Endometrium (tissue), 2 donors: ENCODE measurements around the gene PLXDC2.

ENCODE experiments used
- FAIRE-seq: peaks from 2 replicates; lab custom pipeline; 2012; peaks lifted over from hg19 to GRCh38; lab: Jason Lieb, UNC
- donor health status: control.
- donor health status: control.

Gene PLXDC2

GRCh38 chr10:20048161-20048560 lies 231.9 kb downstream of the PLXDC2 start:
- no peak for FAIRE-seq

- no peak for FAIRE-seq
Measured at GRCh38 chr10:20058135-20058534, 241.9 kb downstream of the PLXDC2 start.

GRCh38 chr10:20059084-20059835 lies 243.0 kb downstream of the PLXDC2 start:
- no peak for FAIRE-seq

- no peak for FAIRE-seq
Measured at GRCh38 chr10:20065814-20066213, 249.6 kb downstream of the PLXDC2 start.

- FAIRE-seq: no peak
Measured at GRCh38 chr10:20073167-20073566, 256.9 kb downstream of the PLXDC2 start.

GRCh38 chr10:20075713-20076112 lies 259.5 kb downstream of the PLXDC2 start:
- no peak for FAIRE-seq

- no peak for FAIRE-seq
Measured at GRCh38 chr10:20084451-20084850, 268.2 kb downstream of the PLXDC2 start.

- FAIRE-seq: no peak
Measured at GRCh38 chr10:20085115-20085514, 268.9 kb downstream of the PLXDC2 start.

GRCh38 chr10:20087353-20087752 lies 271.1 kb downstream of the PLXDC2 start:
- FAIRE-seq: no peak

- no peak for FAIRE-seq
Measured at GRCh38 chr10:20088061-20088701, 271.9 kb downstream of the PLXDC2 start.

GRCh38 chr10:20089879-20090278 lies 273.6 kb downstream of the PLXDC2 start:
- no peak for FAIRE-seq

GRCh38 chr10:20090831-20091230 lies 274.6 kb downstream of the PLXDC2 start:
- no peak for FAIRE-seq

- FAIRE-seq: no peak
Measured at GRCh38 chr10:20091698-20092097, 275.5 kb downstream of the PLXDC2 start.

GRCh38 chr10:20093600-20093999 lies 277.4 kb downstream of the PLXDC2 start:
- no peak for FAIRE-seq

- no peak for FAIRE-seq
Measured at GRCh38 chr10:20094226-20094976, 278.2 kb downstream of the PLXDC2 start.

GRCh38 chr10:20100171-20100570 lies 283.9 kb downstream of the PLXDC2 start:
- no peak for FAIRE-seq

- FAIRE-seq: no peak
Measured at GRCh38 chr10:20105236-20105635, 289.0 kb downstream of the PLXDC2 start.

GRCh38 chr10:20105931-20106330 lies 289.7 kb downstream of the PLXDC2 start:
- FAIRE-seq: no peak

GRCh38 chr10:20108021-20108420 lies 291.8 kb downstream of the PLXDC2 start:
- no peak for FAIRE-seq

GRCh38 chr10:20109613-20110012 lies 293.4 kb downstream of the PLXDC2 start:
- FAIRE-seq: no peak

- FAIRE-seq: no peak
Measured at GRCh38 chr10:20110125-20111100, 294.2 kb downstream of the PLXDC2 start.

- no peak for FAIRE-seq
Measured at GRCh38 chr10:20114179-20114578, 297.9 kb downstream of the PLXDC2 start.
